Measurements from ENCODE around the gene ACOT2.
"Not testable (repeated sequence)": the region's sequence is repeated elsewhere in the genome, so short reads cannot be mapped to it uniquely, and the experiment has no call there.

Gene ACOT2

DNA sequence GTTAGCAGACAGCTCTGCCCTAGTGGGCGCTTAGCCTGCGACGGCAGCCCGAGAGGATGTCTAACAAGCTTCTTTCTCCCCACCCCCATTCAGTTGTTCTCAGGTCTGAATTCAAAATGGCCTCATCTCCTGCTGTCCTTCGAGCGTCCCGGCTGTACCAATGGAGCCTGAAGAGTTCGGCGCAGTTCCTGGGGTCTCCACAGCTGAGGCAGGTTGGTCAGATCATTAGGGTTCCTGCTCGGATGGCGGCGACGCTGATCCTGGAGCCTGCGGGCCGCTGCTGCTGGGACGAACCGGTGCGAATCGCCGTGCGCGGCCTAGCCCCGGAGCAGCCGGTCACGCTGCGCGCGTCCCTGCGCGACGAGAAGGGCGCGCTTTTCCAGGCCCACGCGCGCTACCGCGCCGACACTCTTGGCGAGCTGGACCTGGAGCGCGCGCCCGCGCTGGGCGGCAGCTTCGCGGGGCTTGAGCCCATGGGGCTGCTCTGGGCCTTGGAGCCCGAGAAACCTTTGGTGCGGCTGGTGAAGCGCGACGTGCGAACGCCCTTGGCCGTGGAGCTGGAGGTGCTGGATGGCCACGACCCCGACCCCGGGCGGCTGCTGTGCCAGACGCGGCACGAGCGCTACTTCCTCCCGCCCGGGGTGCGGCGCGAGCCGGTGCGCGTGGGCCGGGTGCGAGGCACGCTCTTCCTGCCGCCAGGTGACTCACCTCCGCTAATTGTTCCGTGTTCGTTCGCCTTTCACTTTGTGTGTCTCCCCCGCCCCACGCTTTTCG, at the start of gene ACOT2:
Gene ACOT2 (plus strand): TSS at position 29 of the 774 bp plus-strand sequence. CDS start 28 bp downstream, at position 57.
- DNase-seq (ENCODE audit: low read depth): peak; percentile 88

GRCh38 chr14:73521229-73521628, 47.8 kb upstream of the ACOT2 start:
- no peak for DNase-seq (ENCODE audit: low read depth)

DNA sequence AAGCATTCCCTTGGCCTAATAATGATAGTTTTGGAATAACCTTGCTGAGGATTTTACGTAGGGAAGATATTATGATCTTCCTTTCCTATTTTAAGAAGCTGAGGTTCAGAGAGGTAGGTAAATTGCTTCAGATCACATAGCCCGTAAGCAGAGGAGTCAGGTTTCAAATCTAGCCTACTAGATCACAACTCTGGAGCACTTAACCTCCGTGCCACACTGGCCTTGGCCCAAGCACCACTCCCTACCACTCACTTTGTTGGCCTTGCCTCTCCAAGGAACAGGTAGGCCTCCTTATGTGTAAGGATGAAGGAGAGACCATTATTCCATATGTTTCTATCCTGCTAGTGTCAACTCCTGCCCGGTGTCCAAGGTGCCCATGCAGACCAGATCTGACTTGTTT, 44.5 kb upstream of the ACOT2 start:
- DNase-seq (ENCODE audit: low read depth): no peak

DNA sequence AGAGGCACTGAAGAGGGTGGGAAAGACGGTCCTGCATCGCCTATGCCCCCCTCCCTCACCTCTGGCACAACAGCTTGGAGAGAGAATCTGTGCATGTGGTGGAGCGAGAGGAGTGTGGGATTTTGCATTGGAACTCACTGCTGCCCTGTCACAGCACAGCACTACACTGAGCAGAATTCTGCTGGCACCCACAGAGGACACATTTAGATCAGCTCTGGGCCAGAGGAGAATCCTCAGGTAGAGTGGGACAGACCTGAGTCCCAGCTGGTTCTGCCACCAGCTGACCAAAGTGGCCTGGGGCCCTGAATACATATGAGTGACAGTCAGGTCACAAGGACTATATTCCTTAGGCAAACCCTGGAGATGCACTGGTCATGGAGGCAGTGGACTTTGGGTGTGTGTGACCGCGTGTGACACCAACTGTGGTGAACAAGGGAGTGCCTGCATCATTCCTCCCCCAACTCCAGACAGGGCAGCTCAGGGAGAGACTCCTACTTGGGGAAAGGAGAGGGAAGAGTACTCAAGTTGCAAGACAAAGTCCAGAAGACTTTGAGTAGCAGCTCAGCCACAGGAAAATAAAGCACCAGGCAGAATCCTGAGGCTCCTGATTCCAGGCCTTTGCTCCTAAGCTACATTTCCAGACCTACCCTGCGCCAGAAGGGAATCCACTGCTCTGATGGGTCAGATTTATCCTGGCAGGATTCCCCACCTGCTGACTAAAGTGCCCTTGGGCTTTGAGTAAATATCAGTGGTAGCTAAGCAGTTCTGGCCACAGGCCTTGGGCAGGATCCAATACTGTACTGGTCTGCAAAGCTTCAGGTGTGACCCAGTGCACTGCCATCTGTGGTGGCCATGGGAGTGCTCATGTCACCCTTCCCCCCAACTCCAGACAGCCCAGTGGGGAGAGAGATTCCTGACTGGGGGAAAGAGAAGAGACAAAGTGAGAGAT, 42.7 kb upstream of the ACOT2 start:
- peak; percentile 77 for DNase-seq (ENCODE audit: low read depth)

DNA sequence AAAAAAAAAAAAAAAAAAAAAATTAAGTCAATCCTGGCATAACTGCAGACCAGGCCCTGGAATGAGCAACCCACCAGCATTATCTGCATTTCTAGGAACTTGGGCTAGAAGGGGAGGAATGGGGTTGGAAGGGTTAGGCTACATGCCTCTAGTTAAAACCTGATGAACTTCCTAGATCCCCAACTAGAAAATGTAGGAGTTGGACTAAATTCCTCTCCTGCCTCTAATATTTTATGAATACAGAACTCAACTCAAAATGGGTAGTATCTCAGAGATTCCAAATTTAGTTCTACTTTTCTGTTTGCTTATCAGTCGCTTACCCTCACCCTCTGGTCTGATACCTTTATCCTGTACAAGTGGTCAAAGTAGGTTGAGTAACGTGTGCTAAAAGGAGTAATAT, 39.7 kb upstream of the ACOT2 start:
- DNase-seq (ENCODE audit: low read depth): not testable (repeated sequence)

DNA sequence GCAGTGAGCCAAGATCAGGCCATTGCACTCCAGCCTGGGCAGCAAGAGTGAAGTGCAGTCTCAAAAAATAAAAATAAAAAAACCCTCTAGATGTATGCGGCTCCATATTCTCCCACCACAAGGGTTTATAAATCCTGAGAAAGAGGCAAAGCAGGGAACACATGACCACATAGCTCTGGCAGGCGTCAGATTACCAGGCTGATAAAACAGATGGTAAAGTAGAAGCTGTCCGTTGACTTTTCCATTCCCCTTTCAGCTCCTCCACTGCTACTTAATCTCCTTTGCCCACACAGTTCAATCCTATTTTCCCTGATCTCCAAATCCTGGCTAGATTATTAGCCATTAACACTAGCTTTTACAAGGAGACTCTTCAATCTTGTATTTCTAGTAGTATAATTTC, 37.0 kb upstream of the ACOT2 start:
- DNase-seq (ENCODE audit: low read depth): not testable (repeated sequence)

- DNase-seq (ENCODE audit: low read depth): not testable (repeated sequence)
Observed at GRCh38 chr14:73537244-73538045, 31.6 kb upstream of the ACOT2 start.

DNA sequence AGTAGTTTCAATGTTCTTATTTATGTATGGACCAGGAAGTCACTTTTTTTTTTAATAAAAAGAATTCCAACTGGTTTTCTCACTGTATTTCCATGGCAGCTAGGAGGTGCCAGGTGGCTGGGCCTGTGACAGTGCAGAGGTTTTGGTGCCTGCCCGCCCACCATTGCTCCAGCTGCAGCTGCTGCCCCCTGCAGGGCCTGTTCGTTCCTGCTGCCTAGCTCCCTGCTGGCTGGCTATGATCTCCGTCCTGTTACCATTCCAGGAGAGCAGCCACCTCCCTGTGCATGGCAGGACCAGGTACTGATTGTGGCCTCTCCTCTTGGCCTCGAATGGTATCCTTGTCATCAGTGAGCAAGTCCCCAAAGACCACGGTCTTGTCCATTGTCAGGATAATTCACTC, 30.0 kb upstream of the ACOT2 start:
- not testable (repeated sequence) for DNase-seq (ENCODE audit: low read depth)

DNA sequence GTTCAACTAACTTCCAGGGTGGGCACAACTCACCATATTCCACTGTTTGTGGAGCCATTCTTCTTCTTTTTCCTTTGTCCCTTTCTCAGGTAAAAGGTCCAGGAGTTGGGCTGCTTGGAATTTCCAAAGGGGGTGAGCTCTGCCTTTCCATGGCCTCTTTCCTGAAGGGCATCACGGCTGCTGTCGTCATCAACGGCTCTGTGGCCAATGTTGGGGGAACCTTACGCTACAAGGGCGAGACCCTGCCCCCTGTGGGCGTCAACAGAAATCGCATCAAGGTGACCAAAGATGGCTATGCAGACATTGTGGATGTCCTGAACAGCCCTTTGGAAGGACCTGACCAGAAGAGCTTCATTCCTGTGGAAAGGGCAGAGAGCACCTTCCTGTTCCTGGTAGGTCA, 26.1 kb upstream of the ACOT2 start:
- not testable (repeated sequence) for DNase-seq (ENCODE audit: low read depth)

DNA sequence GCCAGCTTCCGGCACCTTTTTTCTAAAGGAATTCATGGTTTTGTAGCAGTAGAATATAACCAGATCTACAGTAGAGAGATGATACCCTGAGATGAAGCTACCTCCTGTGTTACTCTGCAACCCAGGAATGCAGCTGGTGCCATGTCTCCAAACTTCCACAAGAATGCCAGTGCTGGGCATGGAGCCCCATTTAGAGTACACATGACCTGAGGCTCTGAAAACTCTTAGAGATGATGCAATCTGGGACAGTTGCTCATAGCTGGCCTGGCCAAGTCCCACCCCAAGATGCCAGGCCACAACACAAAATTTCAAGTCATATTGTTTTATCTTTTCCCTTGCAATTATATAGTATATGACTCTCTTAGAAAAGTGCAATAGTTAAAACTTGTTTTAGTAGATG, 23.7 kb upstream of the ACOT2 start:
- DNase-seq (ENCODE audit: low read depth): not testable (repeated sequence)

GRCh38 chr14:73549097-73549496, 19.9 kb upstream of the ACOT2 start:
- not testable (repeated sequence) for DNase-seq (ENCODE audit: low read depth)

- not testable (repeated sequence) for DNase-seq (ENCODE audit: low read depth)
Observed at GRCh38 chr14:73549889-73550524, 19.0 kb upstream of the ACOT2 start.

DNA sequence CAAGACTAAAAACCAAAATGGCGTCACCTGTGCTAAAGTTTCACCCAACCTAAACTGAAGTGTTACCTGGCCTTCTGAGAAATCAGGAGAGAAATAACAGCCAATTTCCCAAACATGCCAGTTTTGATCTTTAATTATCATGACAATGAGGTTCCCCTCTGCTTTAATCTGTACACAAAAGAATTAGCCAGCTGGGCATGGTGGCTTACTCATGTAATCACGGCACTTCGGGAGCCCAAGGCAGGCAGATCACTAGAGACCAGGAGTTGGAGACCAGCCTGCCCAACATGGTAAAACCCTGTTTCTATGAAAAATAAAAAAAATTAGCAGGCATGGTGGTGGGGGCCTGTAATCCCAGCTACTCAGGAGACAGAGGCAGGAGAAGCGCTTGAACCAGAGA, 15.2 kb upstream of the ACOT2 start:
- no peak for DNase-seq (ENCODE audit: low read depth)

DNA sequence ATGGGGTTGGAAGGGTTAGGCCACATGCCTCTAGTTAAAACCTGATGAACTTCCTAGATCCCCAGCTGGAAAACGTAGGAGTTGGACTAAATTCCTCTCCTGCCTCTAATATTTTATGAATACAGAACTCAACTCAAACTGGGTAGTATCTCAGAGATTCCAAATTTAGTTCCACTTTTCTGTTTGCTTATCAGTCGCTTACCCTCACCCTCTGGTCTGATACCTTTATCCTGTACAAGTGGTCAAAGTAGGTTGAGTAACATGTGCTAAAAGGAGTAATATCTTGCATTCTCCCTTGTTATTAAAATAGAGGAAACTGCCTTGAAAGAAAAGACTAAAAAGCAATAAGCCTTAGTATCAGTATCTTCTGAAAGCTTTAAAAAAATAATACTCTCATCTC, 11.8 kb upstream of the ACOT2 start:
- not testable (repeated sequence) for DNase-seq (ENCODE audit: low read depth)

DNA sequence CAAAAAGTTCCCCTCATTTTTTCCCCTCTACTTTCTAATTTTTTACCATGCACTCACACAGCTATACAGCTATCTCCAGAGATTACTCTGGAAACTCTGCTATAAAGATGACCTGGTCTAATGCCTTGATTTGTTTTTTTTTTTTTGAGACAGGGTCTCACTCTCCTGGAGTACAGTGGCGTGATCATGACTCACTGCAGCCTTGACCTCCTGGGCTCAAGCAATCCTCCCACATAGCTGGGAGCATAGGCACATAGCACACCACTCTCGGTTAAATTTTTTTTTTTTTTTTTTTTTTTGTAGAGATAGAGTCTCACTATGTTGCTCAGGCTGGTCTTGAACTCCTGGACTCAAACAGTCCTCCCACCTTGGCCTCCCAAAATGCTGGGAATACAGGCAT, 10.8 kb upstream of the ACOT2 start:
- not testable (repeated sequence) for DNase-seq (ENCODE audit: low read depth)

GRCh38 chr14:73562256-73562655, 6.8 kb upstream of the ACOT2 start:
- DNase-seq (ENCODE audit: low read depth): not testable (repeated sequence)

GRCh38 chr14:73562696-73563095, 6.3 kb upstream of the ACOT2 start:
- not testable (repeated sequence) for DNase-seq (ENCODE audit: low read depth)

GRCh38 chr14:73566431-73566830, 2.6 kb upstream of the ACOT2 start:
- DNase-seq (ENCODE audit: low read depth): not testable (repeated sequence)

DNA sequence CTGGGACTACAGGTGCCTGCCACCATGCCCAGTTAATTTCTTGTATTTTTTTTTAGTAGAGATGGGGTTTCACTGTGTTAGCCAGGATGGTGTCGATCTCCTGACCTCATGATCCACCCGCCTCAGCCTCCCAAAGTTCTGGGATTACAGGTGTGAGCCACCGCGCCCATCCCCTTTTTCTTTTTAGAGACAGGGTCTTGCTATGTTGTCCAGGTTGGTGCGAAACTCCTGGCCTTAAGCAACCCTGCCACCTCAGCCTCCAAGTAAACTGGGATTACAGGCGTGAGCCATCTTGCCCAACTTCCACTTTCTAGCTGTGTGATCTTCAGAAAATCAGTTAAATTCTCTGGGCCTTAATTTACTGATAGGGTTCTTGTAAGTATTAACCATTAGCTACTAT, 2.1 kb upstream of the ACOT2 start:
- not testable (repeated sequence) for DNase-seq (ENCODE audit: low read depth)

DNA sequence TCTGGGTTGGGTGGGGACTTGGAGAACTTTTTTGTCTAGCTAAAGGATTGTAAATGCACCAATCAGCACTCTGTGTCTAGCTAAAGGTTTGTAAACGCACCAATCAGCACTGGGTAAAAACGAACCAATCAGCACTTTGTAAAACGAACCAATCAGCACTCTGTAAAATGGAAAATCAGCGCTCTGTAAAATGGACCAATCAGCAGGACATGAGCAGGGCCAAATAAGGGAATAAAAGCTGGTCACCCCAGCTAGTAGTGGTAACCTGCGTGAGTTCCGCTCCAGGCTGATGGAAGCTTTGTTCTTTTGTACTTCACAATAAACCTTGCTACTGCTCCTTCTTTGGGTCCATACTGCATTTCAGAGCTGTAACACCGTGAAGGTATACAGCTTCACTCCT, 1.7 kb upstream of the ACOT2 start:
- no peak for DNase-seq (ENCODE audit: low read depth)

Data from stromal cell of bone marrow (primary cell).